A673 (cell line): ENCODE data around the gene TTC9B. TPM values are rescaled to one million over a fixed set of nuclear protein-coding genes. Genes with fewer than 3 reads are reported as not detected.

Experiments used
- BruUV-seq: library from RNA; stranded (reverse); fragments of 400-500 nt; replicated peaks from 2 replicates; lab custom pipeline; 2021; lab: Mats Ljungman, UMichigan
- CTCF ChIA-PET: fragments of 300-600 bp; sonication (Branson Sonifier 250); formaldehyde crosslinking; loops from one replicate; lab custom pipeline; 2022; ENCODE audit warnings: antibody characterized with exemption; lab: Charles Lee
- POLR2A ChIA-PET: fragments of 300-600 bp; sonication (Branson Sonifier 250); formaldehyde crosslinking; loops from one replicate; lab custom pipeline; 2022; ENCODE audit warnings: antibody characterized with exemption; ENCODE audit not compliant: low non-redundant PET; lab: Charles Lee
- DNase-seq: peaks from one replicate; pipeline ENCODE4 v3.0.0-alpha.2; 2015; ENCODE audit warnings: low spot score
- H3K27ac ChIP-seq: fragments of 200-600 bp; sonication (generic); 2 replicates; pipeline ENCODE4 v1.5.1; 2016; ENCODE audit warnings: mixed run types, low read depth, mild to moderate bottlenecking, mixed read lengths, antibody characterized with exemption, low read length; ENCODE audit not compliant: poor library complexity, severe bottlenecking
- H3K27me3 ChIP-seq: fragments of 200-600 bp; sonication (generic); replicated peaks from 2 replicates; pipeline ENCODE4 v1.6.1; 2017; ENCODE audit warnings: mixed run types, low read depth, mild to moderate bottlenecking, mixed read lengths, antibody characterized with exemption, low read length; ENCODE audit not compliant: insufficient read depth, poor library complexity
- H3K36me3 ChIP-seq: fragments of 200-600 bp; sonication (generic); 2 replicates; pipeline ENCODE4 v1.6.1; 2016; ENCODE audit warnings: mixed run types, mild to moderate bottlenecking, mixed read lengths, antibody characterized with exemption, low read length; ENCODE audit not compliant: insufficient read depth, poor library complexity, severe bottlenecking
- H3K4me1 ChIP-seq: fragments of 200-600 bp; sonication (generic); 2 replicates; pipeline ENCODE4 v1.6.1; 2017; ENCODE audit warnings: mixed run types, mild to moderate bottlenecking, mixed read lengths, antibody characterized with exemption, low read length; ENCODE audit not compliant: insufficient read depth, poor library complexity, severe bottlenecking
- H3K4me3 ChIP-seq: fragments of 200-600 bp; sonication (generic); 2 replicates; pipeline ENCODE4 v1.5.1; 2016; ENCODE audit warnings: low read depth, mixed run types, mild to moderate bottlenecking, mixed read lengths, low read length; ENCODE audit not compliant: poor library complexity, severe bottlenecking
- H3K9me3 ChIP-seq: fragments of 200-600 bp; sonication (generic); 2 replicates; pipeline ENCODE4 v1.6.1; 2016; ENCODE audit warnings: mixed run types, low read depth, mild to moderate bottlenecking, mixed read lengths, antibody characterized with exemption, low read length; ENCODE audit not compliant: poor library complexity, severe bottlenecking
- EZH2 ChIP-seq: fragments of 200-600 bp; sonication (generic); IDR thresholded peaks from 2 replicates; pipeline ENCODE4 v1.6.1; 2017; ENCODE audit warnings: borderline replicate concordance, low read depth, mild to moderate bottlenecking, mixed read lengths, antibody characterized with exemption, low read length; ENCODE audit not compliant: poor library complexity, severe bottlenecking
- intact Hi-C: fragments of 100-400 bp; cut with micrococcal nuclease; formaldehyde crosslinking; loops from one replicate; pipeline ENCODE4 v1.10.0; 2022; ENCODE audit not compliant: unreplicated experiment
- total RNA-seq: library from RNA; stranded (reverse); gene quantifications from 2 replicates; pipeline ENCODE4 v1.2.3, GENCODE V29; 2021
- TF ChIP-seq, protein P1 (sequence below): fragments of 300-800, 200-600 bp; sonication (generic); conservative IDR thresholded peaks from 2 replicates; pipeline ENCODE4 v1.5.1; 2017; ENCODE audit warnings: low read depth, mild to moderate bottlenecking, antibody characterized with exemption, low read length, moderate library complexity, mixed read lengths

Gene TTC9B
- total RNA-seq, 1 experiment from 2014 or later, result not detected

- no peak overlapping the region for H3K27ac ChIP-seq
- no peak overlapping the region for H3K4me3 ChIP-seq
- ChIA-PET POLR2A (no interaction called here), CTCF (no interaction called here)
- H3K4me1 ChIP-seq, result peaks cover 7% of the 10 kb centered on the region
- no peak for DNase-seq
- intact Hi-C loops, result no loop called here
- TF ChIP-seq EZH2, result no peak
- TF ChIP-seq, protein P1, sequence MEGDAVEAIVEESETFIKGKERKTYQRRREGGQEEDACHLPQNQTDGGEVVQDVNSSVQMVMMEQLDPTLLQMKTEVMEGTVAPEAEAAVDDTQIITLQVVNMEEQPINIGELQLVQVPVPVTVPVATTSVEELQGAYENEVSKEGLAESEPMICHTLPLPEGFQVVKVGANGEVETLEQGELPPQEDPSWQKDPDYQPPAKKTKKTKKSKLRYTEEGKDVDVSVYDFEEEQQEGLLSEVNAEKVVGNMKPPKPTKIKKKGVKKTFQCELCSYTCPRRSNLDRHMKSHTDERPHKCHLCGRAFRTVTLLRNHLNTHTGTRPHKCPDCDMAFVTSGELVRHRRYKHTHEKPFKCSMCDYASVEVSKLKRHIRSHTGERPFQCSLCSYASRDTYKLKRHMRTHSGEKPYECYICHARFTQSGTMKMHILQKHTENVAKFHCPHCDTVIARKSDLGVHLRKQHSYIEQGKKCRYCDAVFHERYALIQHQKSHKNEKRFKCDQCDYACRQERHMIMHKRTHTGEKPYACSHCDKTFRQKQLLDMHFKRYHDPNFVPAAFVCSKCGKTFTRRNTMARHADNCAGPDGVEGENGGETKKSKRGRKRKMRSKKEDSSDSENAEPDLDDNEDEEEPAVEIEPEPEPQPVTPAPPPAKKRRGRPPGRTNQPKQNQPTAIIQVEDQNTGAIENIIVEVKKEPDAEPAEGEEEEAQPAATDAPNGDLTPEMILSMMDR, result no peak
- H3K27me3 ChIP-seq, result no peaks in the 10 kb centered on the region
- no peaks in the 10 kb centered on the region for H3K9me3 ChIP-seq
- BruUV-seq, result no TSS peak
- peaks cover 32% of the 10 kb centered on the region for H3K36me3 ChIP-seq
These were observed 16.4 kb upstream of the TTC9B start for GRCh38 chr19:40234429-40235237.

- no TSS peak for BruUV-seq
- ChIA-PET CTCF (no interaction called here), POLR2A (no interaction called here)
- no peak overlapping the region for H3K4me3 ChIP-seq
- H3K27me3 ChIP-seq, result no peaks in the 10 kb centered on the region
- peaks cover 32% of the 10 kb centered on the region for H3K36me3 ChIP-seq
- TF ChIP-seq, protein P1, result no peak
- no peak for TF ChIP-seq EZH2
- no peaks in the 10 kb centered on the region for H3K9me3 ChIP-seq
- H3K27ac ChIP-seq, result no peak overlapping the region
- no peak for DNase-seq
- intact Hi-C loops, result no loop called here
- peaks cover 7% of the 10 kb centered on the region for H3K4me1 ChIP-seq
These were observed 15.7 kb upstream of the TTC9B start for GRCh38 chr19:40233811-40234389.

DNA sequence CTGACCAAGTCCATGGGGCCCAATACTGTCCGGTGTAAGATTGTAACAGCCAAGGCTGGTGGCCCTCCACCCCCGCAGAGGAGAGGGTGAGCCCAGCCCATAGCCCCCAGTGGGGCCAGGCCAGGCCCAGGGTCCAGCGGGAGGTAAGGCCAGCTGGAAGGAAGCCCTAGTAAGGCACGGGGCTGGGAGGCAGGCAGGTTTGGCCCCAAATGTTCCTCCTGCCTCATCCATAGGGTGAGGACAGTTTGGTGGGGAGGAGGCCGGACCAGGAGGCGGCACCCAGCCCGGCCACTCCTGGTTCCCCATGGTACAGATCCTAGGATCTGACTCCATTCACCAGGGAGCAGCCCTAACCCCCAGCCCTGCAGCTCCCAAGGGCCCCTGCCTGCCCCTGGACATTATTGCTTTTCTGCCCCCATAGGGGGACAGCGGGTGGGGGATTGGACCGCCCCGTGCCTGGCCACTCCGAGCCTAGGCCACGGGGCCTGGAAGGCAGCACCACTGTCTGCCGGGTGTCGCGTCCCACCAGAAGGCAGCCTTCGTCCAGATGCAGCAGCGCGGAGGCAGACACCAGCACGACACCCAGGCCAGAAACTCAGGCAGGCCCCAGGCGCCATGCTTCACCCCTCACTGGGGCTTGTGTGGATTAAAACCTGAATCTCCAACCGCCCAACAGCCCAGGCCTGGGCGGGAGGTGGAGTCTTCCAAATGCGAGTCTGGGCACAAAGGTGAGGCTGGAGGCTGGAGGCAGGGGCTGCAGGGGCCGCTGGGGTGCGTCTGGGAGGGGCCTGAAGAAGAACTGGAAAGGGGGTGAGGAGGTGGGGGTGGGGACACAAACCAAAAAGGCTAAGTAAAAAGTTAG is 15.0 kb upstream of the TTC9B start:
- Histone ChIP-seq H3K9me3 (no peaks in the 10 kb centered on the region), H3K27me3 (no peaks in the 10 kb centered on the region), H3K36me3 (peaks cover 31% of the 10 kb centered on the region), H3K4me3 (no peak overlapping the region), H3K27ac (no peak overlapping the region), H3K4me1 (peaks cover 7% of the 10 kb centered on the region)
- TF ChIP-seq, protein P1, result no peak
- no peak for TF ChIP-seq EZH2
- BruUV-seq, result TSS peak; percentile 20
- ChIA-PET CTCF (no interaction called here), POLR2A (no interaction called here)
- no peak for DNase-seq
- intact Hi-C loops, result no loop called here
